Jurkat, Clone E6-1 (cell line): Measurements from ENCODE around the gene PPFIBP1.
"Not testable (repeated sequence)": the region's sequence is repeated elsewhere in the genome, so short reads cannot be mapped to it uniquely, and the experiment has no call there.

Experiments used
- DNase-seq: peaks from one replicate; pipeline ENCODE4 v3.0.0-alpha.2; 2011; ENCODE audit warnings: low read depth, low spot score
- H3K4me3 ChIP-seq: 2 replicates; pipeline ENCODE4 v1.5.1; 2011; ENCODE audit warnings: mild to moderate bottlenecking, low read length, control low read depth, moderate library complexity

Gene PPFIBP1

GRCh38 chr12:27582445-27582844, 58.4 kb downstream of the PPFIBP1 start:
- DNase-seq, H3K4me3 ChIP-seq: not testable (repeated sequence)

GRCh38 chr12:27583057-27583797, 59.2 kb downstream of the PPFIBP1 start:
- no peak for DNase-seq

GRCh38 chr12:27583981-27584380, 60.0 kb downstream of the PPFIBP1 start:
- no peak for DNase-seq
- no peak overlapping the region for H3K4me3 ChIP-seq

More at GRCh38 chr12:27583057-27583797, 59.2 kb downstream of the PPFIBP1 start:
- H3K4me3 ChIP-seq = no peak overlapping the region

- no peak for DNase-seq
- H3K4me3 ChIP-seq = no peak overlapping the region
Measured at GRCh38 chr12:27585739-27586265, 61.8 kb downstream of the PPFIBP1 start.

- not testable (repeated sequence) for DNase-seq, H3K4me3 ChIP-seq
Measured at GRCh38 chr12:27588075-27588730, 64.2 kb downstream of the PPFIBP1 start.

- no peak for DNase-seq
- no peak overlapping the region for H3K4me3 ChIP-seq
Measured at GRCh38 chr12:27588776-27589175, 64.8 kb downstream of the PPFIBP1 start.

GRCh38 chr12:27589419-27589818, 65.4 kb downstream of the PPFIBP1 start:
- no peak overlapping the region for H3K4me3 ChIP-seq
- DNase-seq = no peak

GRCh38 chr12:27591698-27592097, 67.7 kb downstream of the PPFIBP1 start:
- not testable (repeated sequence) for DNase-seq, H3K4me3 ChIP-seq

- DNase-seq = no peak
- H3K4me3 ChIP-seq = no peak overlapping the region
Measured at GRCh38 chr12:27592548-27592947, 68.5 kb downstream of the PPFIBP1 start.

GRCh38 chr12:27593266-27593665, 69.3 kb downstream of the PPFIBP1 start:
- no peak for DNase-seq

GRCh38 chr12:27595231-27595642, 71.2 kb downstream of the PPFIBP1 start:
- DNase-seq = no peak
- H3K4me3 ChIP-seq = no peak overlapping the region

More at GRCh38 chr12:27593266-27593665, 69.3 kb downstream of the PPFIBP1 start:
- no peak overlapping the region for H3K4me3 ChIP-seq

GRCh38 chr12:27598866-27599265, 74.9 kb downstream of the PPFIBP1 start:
- DNase-seq = not testable (repeated sequence)

GRCh38 chr12:27601056-27601828, 77.2 kb downstream of the PPFIBP1 start:
- not testable (repeated sequence) for H3K4me3 ChIP-seq, DNase-seq

More at GRCh38 chr12:27598866-27599265, 74.9 kb downstream of the PPFIBP1 start:
- not testable (repeated sequence) for H3K4me3 ChIP-seq

- no peak overlapping the region for H3K4me3 ChIP-seq
- no peak for DNase-seq
Measured at GRCh38 chr12:27602516-27602915, 78.5 kb downstream of the PPFIBP1 start.

GRCh38 chr12:27604431-27604830, 80.4 kb downstream of the PPFIBP1 start:
- H3K4me3 ChIP-seq = no peak overlapping the region
- DNase-seq = no peak

- no peak for DNase-seq
- H3K4me3 ChIP-seq = no peak overlapping the region
Measured at GRCh38 chr12:27606986-27607385, 83.0 kb downstream of the PPFIBP1 start.

- no peak for DNase-seq
Measured at GRCh38 chr12:27607591-27607990, 83.6 kb downstream of the PPFIBP1 start.

GRCh38 chr12:27608890-27609289, 84.9 kb downstream of the PPFIBP1 start:
- DNase-seq = no peak
- no peak overlapping the region for H3K4me3 ChIP-seq

More at GRCh38 chr12:27607591-27607990, 83.6 kb downstream of the PPFIBP1 start:
- H3K4me3 ChIP-seq = no peak overlapping the region

GRCh38 chr12:27610374-27610773, 86.4 kb downstream of the PPFIBP1 start:
- no peak overlapping the region for H3K4me3 ChIP-seq
- no peak for DNase-seq
